A549 (cell line): ENCODE measurements around the gene CHIT1. TPM values are rescaled to one million over a fixed set of nuclear protein-coding genes. Genes with fewer than 3 reads are reported as not detected.

Experiments
- ATAC-seq, 2 experiments: fragments of 200-7000 bp in 1 of 2; fragments of >200 bp in 1 of 2; cut with Nextera tagmentation in 1 of 2; cut with Tn5 transposase in 1 of 2; 3 replicates each; pipeline versions ENCODE4 v1.8.0 to v1.9.1; 2018 to 2020; ENCODE audit warnings: mild to moderate bottlenecking in 1 of 2, moderate library complexity in 1 of 2
- CTCF ChIA-PET: fragments of 300-600 bp; sonication (Branson Sonifier 250); formaldehyde crosslinking; extraction: SDS; loops from one replicate; lab custom pipeline; 2021; ENCODE audit warnings: antibody characterized with exemption, inconsistent platforms; lab: Yijun Ruan, JAX
- POLR2A ChIA-PET: fragments of 350-600 bp; formaldehyde crosslinking; extraction: SDS; loops from one replicate; lab custom pipeline; 2021; ENCODE audit warnings: antibody characterized with exemption, inconsistent platforms; lab: Yijun Ruan, JAX
- DNase-seq, 2 experiments: peaks; one replicate each; pipeline versions ENCODE4 v3.0.0 to v3.0.0-alpha.2; 2011 to 2016; ENCODE audit warnings: low read depth in 1 of 2, low spot score in 1 of 2
- FAIRE-seq: peaks from 2 replicates; lab custom pipeline; 2011; peaks lifted over from hg19 to GRCh38; lab: Jason Lieb, UNC
- H3K27ac ChIP-seq, 2 experiments: fragments of >200 bp; sonication (Bioruptor Twin); formaldehyde crosslinking; 3 replicates each; pipeline ENCODE4 v1.5.1; 2016 to 2017
- H3K4me1 ChIP-seq: fragments of >200 bp; sonication (Bioruptor Twin); formaldehyde crosslinking; 3 replicates; pipeline ENCODE4 v1.6.1; 2016
- H3K4me2 ChIP-seq: fragments of >200 bp; sonication (Bioruptor Twin); formaldehyde crosslinking; 3 replicates; pipeline ENCODE4 v1.6.1; 2016
- H3K4me3 ChIP-seq: fragments of >200 bp; sonication (Bioruptor Twin); formaldehyde crosslinking; 3 replicates; pipeline ENCODE4 v1.5.1; 2016
- H3K9me3 ChIP-seq: fragments of >200 bp; sonication (Bioruptor Twin); formaldehyde crosslinking; 3 replicates; pipeline ENCODE4 v1.6.1; 2016
- BHLHE40 ChIP-seq: IDR thresholded peaks from 2 replicates; pipeline ENCODE4 v1.6.1; 2012; ENCODE audit warnings: low read depth, low read length, inconsistent platforms
- CBX8 ChIP-seq: fragments of 200-600 bp; sonication (generic); IDR thresholded peaks from 2 replicates; pipeline ENCODE4 v1.6.1; 2016
- CHD4 ChIP-seq: fragments of 200-600 bp; sonication (generic); IDR thresholded peaks from 2 replicates; pipeline ENCODE4 v1.6.1; 2016; ENCODE audit warnings: antibody characterized with exemption, mild to moderate bottlenecking, borderline replicate concordance
- EHF ChIP-seq: fragments of 250-450 bp; sonication (Bioruptor Pico); IDR thresholded peaks from 2 replicates; pipeline ENCODE4 v1.5.0; 2020; ENCODE audit warnings: mild to moderate bottlenecking
- EHMT2 ChIP-seq: fragments of 200-600 bp; sonication (generic); IDR thresholded peaks from 2 replicates; pipeline ENCODE4 v1.6.1; 2016; ENCODE audit warnings: antibody characterized with exemption, low read depth, mild to moderate bottlenecking, moderate library complexity
- EP300 ChIP-seq, 2 experiments: fragments of >200 bp; sonication (Bioruptor Twin); formaldehyde crosslinking; IDR thresholded peaks; 2 replicates in 1 of 2; 3 replicates in 1 of 2; pipeline ENCODE4 v1.6.1; 2016 to 2017
- HDAC2 ChIP-seq: fragments of 200-600 bp; sonication (generic); IDR thresholded peaks from 2 replicates; pipeline ENCODE4 v1.6.1; 2016
- HEYL ChIP-seq: fragments of 250-450 bp; sonication (Bioruptor Pico); IDR thresholded peaks from 2 replicates; pipeline ENCODE4 v1.8.0; 2021; ENCODE audit warnings: mild to moderate bottlenecking, moderate library complexity
- HOXA7 ChIP-seq: fragments of 250-450 bp; sonication (Bioruptor Pico); IDR thresholded peaks from 2 replicates; pipeline ENCODE4 v1.5.0; 2020; ENCODE audit warnings: mild to moderate bottlenecking, moderate library complexity
- HOXB13 ChIP-seq: fragments of 250-450 bp; sonication (Bioruptor Pico); IDR thresholded peaks from 2 replicates; pipeline ENCODE4 v1.5.0; 2020; ENCODE audit warnings: low read depth, mild to moderate bottlenecking, moderate library complexity
- MAFK ChIP-seq: fragments of 450-650 bp; IDR thresholded peaks from 2 replicates; pipeline ENCODE4 v1.6.1; 2014; ENCODE audit not compliant: partially characterized antibody
- NR3C1 ChIP-seq: fragments of >200 bp; sonication (Bioruptor Twin); formaldehyde crosslinking; IDR thresholded peaks from 3 replicates; pipeline ENCODE4 v1.6.1; 2017
- PHF8 ChIP-seq: fragments of 200-600 bp; sonication (generic); IDR thresholded peaks from 2 replicates; pipeline ENCODE4 v1.6.1; 2016; ENCODE audit warnings: low read depth, mild to moderate bottlenecking, antibody characterized with exemption, moderate library complexity, borderline replicate concordance
- RFX5 ChIP-seq: fragments of 450-650 bp; IDR thresholded peaks from 2 replicates; pipeline ENCODE4 v1.7.1; 2014; ENCODE audit warnings: antibody characterized with exemption, mild to moderate bottlenecking, moderate library complexity
- TFCP2L1 ChIP-seq: fragments of 250-450 bp; sonication (Bioruptor Pico); IDR thresholded peaks from 2 replicates; pipeline ENCODE4 v1.5.0; 2021; ENCODE audit warnings: mild to moderate bottlenecking
- TP53 ChIP-seq: fragments of 250-450 bp; sonication (Bioruptor Pico); IDR thresholded peaks from 2 replicates; pipeline ENCODE4 v1.5.0; 2021; ENCODE audit warnings: mild to moderate bottlenecking, moderate library complexity
- ZC3H11A ChIP-seq: fragments of 450-650 bp; IDR thresholded peaks from 2 replicates; pipeline ENCODE4 v1.6.1; 2014; ENCODE audit warnings: antibody characterized with exemption, mild to moderate bottlenecking
- WGBS: methylation state at CpG from one replicate; pipeline ENCODE4 v1.1.6; 2017; ENCODE audit errors: missing lambda C conversion rate; 5-methylcytosine and 5-hydroxymethylcytosine counted together
- polyA plus RNA-seq, 4 experiments: library from polyadenylated mRNA; depleted of rRNA in 3 of 4; stranded (reverse); fragments of >200 nt; fragmentation: RNase III in 1 of 4; extraction: RNeasy Plus Mini Kit Qiagen cat#74134 plus additional on column Dnase treatment in 1 of 4; gene quantifications; 2 replicates in 3 of 4; 3 replicates in 1 of 4; pipeline ENCODE4 v1.2.3, GENCODE V29; 2011 to 2017
- TF ChIP-seq, protein P1 (sequence below): fragments of >200 bp; sonication (Bioruptor Twin); formaldehyde crosslinking; IDR thresholded peaks from 3 replicates; pipeline ENCODE4 v1.5.1; 2016
- TF ChIP-seq, protein P2 (sequence below): fragments of 450-650 bp; IDR thresholded peaks from 2 replicates; pipeline ENCODE4 v1.6.1; 2014; ENCODE audit warnings: antibody characterized with exemption
- TF ChIP-seq, protein P3 (sequence below): IDR thresholded peaks from 2 replicates; pipeline ENCODE4 v1.6.1; 2012
- TF ChIP-seq, protein P4 (sequence below): fragments of 200-600 bp; sonication (generic); IDR thresholded peaks from 2 replicates; pipeline ENCODE4 v1.6.1; 2016; ENCODE audit warnings: antibody characterized with exemption, mild to moderate bottlenecking, moderate library complexity

CHIT1 gene
- polyA plus RNA-seq, 2 of the 4 experiments (the other 2 are of a cell fraction) = not detected

DNA sequence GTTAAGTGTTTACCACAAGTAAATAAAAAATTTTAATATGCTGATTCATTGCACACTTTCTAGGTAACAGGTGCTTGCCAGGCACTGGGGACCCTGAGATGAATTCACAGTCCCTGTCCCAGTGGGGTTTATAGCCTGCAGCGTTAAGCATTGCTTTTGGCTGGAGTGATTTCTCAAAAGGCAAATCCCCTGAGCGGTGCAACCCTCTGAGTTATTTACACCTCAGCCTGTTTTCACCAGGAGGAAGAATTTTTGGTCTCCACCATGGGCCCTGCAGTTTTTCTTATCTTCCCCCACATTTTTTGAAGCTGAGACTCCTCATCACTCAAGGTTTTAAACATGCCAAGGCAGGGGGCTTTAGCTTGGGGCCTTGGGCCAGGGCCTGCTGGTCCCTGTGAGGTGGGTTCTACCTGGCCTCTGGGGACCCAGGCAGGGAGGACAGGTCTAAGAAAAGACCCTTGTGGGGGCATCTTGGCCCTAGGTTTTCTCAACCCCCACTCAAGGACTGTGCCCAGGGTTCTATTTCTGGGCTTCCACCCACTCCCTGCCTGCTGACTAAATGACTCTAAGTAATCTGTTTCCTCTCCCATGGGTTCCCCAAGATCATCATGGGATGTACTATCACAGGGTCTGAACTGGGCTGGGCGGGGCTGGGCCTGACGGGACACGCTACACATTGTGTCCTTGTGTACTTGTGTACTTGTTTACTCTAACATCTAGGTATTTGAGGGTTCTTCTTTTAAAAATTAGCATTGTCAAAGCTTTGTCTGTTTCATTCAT lies 10.2 kb upstream of the CHIT1 start:
- WGBS = 71% methylated on average over 5 of the region's 5 CpGs
- no peaks in the 10 kb centered on the region for H3K4me1 ChIP-seq
- H3K27ac ChIP-seq = no peak overlapping the region
- ATAC-seq (no peak), DNase-seq (no peak), FAIRE-seq (no peak)
- no peak overlapping the region for H3K4me3 ChIP-seq
- TF ChIP-seq RFX5 (no peak), ZC3H11A (no peak), HOXB13 (CRISPR knock-in tag) (no peak), CBX8 (no peak), HOXA7 (CRISPR knock-in tag) (no peak), BHLHE40 (no peak), HDAC2 (no peak), MAFK (no peak), CHD4 (no peak)
- TF ChIP-seq, protein P1, sequence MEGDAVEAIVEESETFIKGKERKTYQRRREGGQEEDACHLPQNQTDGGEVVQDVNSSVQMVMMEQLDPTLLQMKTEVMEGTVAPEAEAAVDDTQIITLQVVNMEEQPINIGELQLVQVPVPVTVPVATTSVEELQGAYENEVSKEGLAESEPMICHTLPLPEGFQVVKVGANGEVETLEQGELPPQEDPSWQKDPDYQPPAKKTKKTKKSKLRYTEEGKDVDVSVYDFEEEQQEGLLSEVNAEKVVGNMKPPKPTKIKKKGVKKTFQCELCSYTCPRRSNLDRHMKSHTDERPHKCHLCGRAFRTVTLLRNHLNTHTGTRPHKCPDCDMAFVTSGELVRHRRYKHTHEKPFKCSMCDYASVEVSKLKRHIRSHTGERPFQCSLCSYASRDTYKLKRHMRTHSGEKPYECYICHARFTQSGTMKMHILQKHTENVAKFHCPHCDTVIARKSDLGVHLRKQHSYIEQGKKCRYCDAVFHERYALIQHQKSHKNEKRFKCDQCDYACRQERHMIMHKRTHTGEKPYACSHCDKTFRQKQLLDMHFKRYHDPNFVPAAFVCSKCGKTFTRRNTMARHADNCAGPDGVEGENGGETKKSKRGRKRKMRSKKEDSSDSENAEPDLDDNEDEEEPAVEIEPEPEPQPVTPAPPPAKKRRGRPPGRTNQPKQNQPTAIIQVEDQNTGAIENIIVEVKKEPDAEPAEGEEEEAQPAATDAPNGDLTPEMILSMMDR = no peak
- no peak overlapping the region for H3K4me2 ChIP-seq
- no peaks in the 10 kb centered on the region for H3K9me3 ChIP-seq
- ChIA-PET POLR2A (no interaction called here), CTCF (interaction anchor here (0.7 to 1.7 kb wide), 3 partner anchors 28 to 200 kb away, joined by 3 to 7 read pairs (median 6); no protein-coding TSS in a partner anchor)

DNA sequence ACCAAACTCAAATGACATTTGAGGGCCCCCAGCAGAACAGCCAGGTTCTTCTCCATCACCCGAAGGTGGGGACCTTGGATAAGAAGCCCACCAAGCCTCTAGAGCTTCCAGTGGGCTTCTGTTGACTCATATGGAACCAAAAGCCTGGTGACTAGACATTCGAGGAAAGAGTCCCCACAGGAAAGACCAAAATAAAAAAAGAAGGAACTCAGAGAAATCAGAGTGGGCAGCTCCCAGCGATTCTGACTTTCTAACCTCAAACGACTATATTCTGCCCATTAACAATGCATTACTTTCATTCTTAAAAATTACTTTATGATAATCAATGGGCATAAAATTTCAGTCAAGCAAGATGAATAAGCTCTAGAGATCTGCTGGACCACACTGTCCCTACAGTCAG lies 9.6 kb upstream of the CHIT1 start:
- ATAC-seq = no peak
- FAIRE-seq = no peak

More for the DNA sequence above, 9.6 kb upstream of the CHIT1 start:
- POLR2A ChIA-PET = no interaction called here
- Histone ChIP-seq H3K9me3 (no peaks in the 10 kb centered on the region), H3K4me2 (no peak overlapping the region), H3K4me1 (no peaks in the 10 kb centered on the region), H3K27ac (no peak overlapping the region), H3K4me3 (no peak overlapping the region)
- TF ChIP-seq TFCP2L1 = no peak
- TF ChIP-seq, protein P2, sequence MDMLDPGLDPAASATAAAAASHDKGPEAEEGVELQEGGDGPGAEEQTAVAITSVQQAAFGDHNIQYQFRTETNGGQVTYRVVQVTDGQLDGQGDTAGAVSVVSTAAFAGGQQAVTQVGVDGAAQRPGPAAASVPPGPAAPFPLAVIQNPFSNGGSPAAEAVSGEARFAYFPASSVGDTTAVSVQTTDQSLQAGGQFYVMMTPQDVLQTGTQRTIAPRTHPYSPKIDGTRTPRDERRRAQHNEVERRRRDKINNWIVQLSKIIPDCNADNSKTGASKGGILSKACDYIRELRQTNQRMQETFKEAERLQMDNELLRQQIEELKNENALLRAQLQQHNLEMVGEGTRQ = no peak
- TF ChIP-seq, protein P3, sequence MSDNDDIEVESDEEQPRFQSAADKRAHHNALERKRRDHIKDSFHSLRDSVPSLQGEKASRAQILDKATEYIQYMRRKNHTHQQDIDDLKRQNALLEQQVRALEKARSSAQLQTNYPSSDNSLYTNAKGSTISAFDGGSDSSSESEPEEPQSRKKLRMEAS = no peak
- no peak for TF ChIP-seq HOXA7 (CRISPR knock-in tag)
- TF ChIP-seq NR3C1 = no peak
- no peak for TF ChIP-seq HEYL (CRISPR knock-in tag)
- TF ChIP-seq ZC3H11A = no peak
- TF ChIP-seq PHF8 = no peak
- TF ChIP-seq EHMT2 = no peak
- TF ChIP-seq CHD4 = no peak
- no peak for TF ChIP-seq HDAC2
- TF ChIP-seq, protein P4, sequence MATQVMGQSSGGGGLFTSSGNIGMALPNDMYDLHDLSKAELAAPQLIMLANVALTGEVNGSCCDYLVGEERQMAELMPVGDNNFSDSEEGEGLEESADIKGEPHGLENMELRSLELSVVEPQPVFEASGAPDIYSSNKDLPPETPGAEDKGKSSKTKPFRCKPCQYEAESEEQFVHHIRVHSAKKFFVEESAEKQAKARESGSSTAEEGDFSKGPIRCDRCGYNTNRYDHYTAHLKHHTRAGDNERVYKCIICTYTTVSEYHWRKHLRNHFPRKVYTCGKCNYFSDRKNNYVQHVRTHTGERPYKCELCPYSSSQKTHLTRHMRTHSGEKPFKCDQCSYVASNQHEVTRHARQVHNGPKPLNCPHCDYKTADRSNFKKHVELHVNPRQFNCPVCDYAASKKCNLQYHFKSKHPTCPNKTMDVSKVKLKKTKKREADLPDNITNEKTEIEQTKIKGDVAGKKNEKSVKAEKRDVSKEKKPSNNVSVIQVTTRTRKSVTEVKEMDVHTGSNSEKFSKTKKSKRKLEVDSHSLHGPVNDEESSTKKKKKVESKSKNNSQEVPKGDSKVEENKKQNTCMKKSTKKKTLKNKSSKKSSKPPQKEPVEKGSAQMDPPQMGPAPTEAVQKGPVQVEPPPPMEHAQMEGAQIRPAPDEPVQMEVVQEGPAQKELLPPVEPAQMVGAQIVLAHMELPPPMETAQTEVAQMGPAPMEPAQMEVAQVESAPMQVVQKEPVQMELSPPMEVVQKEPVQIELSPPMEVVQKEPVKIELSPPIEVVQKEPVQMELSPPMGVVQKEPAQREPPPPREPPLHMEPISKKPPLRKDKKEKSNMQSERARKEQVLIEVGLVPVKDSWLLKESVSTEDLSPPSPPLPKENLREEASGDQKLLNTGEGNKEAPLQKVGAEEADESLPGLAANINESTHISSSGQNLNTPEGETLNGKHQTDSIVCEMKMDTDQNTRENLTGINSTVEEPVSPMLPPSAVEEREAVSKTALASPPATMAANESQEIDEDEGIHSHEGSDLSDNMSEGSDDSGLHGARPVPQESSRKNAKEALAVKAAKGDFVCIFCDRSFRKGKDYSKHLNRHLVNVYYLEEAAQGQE = no peak
- no peak for TF ChIP-seq EP300 (IDR thresholded peaks at IDR 0.05)
- no peak for TF ChIP-seq TP53 (CRISPR knock-in tag)
- TF ChIP-seq EHF = no peak
- TF ChIP-seq RFX5 = no peak
- 27% methylated on average over 4 of the region's 4 CpGs for WGBS
- CTCF ChIA-PET = interaction anchor here (0.7 to 1.7 kb wide), 3 partner anchors 28 to 200 kb away, joined by 3 to 7 read pairs (median 6); no protein-coding TSS in a partner anchor
- DNase-seq = no peak
